ENCODE data around the gene VTN. TPM values are rescaled to one million over a fixed set of nuclear protein-coding genes. Genes with fewer than 3 reads are reported as not detected.

VTN gene
- 16.3 to 24.7 TPM (median 20.7 TPM) in 5 replicates for total RNA-seq (2022; extraction: Qiagen RNA extraction)

GRCh38 chr17:28370035-28370743 lies at the start of gene VTN:
VTN (minus strand) TSS chr17:28370307; CDS start chr17:28370203, 104 bp downstream.

GRCh38 chr17:28405632-28406472 lies 35.7 kb upstream of the VTN start, which contains the start of gene SLC46A1:
SLC46A1 (minus strand) TSS chr17:28406212; CDS start chr17:28406114, 98 bp downstream.

GRCh38 chr17:28371245-28372202 lies 1.4 kb upstream of the VTN start, which contains the start of gene SARM1:
SARM1 (plus strand) TSS chr17:28371694; CDS start chr17:28372033, 339 bp downstream.

GRCh38 chr17:28364665-28365363 lies 5.3 kb downstream of the VTN start, which contains the start of gene SEBOX:
SEBOX (minus strand) TSS chr17:28365199; CDS start chr17:28365151, 48 bp downstream.

GRCh38 chr17:28357061-28357900 lies 12.8 kb downstream of the VTN start, which contains the start of gene POLDIP2:
POLDIP2 (minus strand) TSS chr17:28357527; CDS start chr17:28357448, 79 bp downstream.

GRCh38 chr17:28335201-28335958 lies 34.7 kb downstream of the VTN start, which contains the start of the genes IFT20 and TNFAIP1:
IFT20 (minus strand) TSS chr17:28335472; CDS start chr17:28331985, 3,487 bp downstream.
TNFAIP1 (plus strand) TSS chr17:28335761; CDS start chr17:28339522, 3,761 bp downstream.

GRCh38 chr17:28318759-28319597 lies 51.1 kb downstream of the VTN start, which contains the start of gene TMEM97:
TMEM97 (plus strand) TSS chr17:28319200; CDS start chr17:28319240, 40 bp downstream.

Other genes starting within 250 kb of the VTN start
- gene TMEM97, start 51.1 kb downstream of the VTN start, total RNA-seq (2022; extraction: Qiagen RNA extraction), result 39.5 to 45.7 TPM (median 40.2 TPM) in 5 replicates
- gene IFT20, start 34.8 kb downstream of the VTN start, total RNA-seq (2022; extraction: Qiagen RNA extraction), result 45.8 to 57.5 TPM (median 52.2 TPM) in 5 replicates
- 41.0 to 50.2 TPM (median 46.4 TPM) in 5 replicates for gene TNFAIP1, start 34.5 kb downstream of the VTN start, total RNA-seq (2022; extraction: Qiagen RNA extraction)
- 146 to 166 TPM (median 164 TPM) in 5 replicates for gene POLDIP2, start 12.8 kb downstream of the VTN start, total RNA-seq (2022; extraction: Qiagen RNA extraction)
- gene SEBOX, start 5.1 kb downstream of the VTN start, total RNA-seq (2022; extraction: Qiagen RNA extraction), result not detected in 5 replicates
- gene SARM1, start 1.4 kb upstream of the VTN start, total RNA-seq (2022; extraction: Qiagen RNA extraction), result 4.4 to 6.2 TPM (median 5.6 TPM) in 5 replicates
- 15.0 to 19.0 TPM (median 17.1 TPM) in 5 replicates for gene SLC46A1, start 35.9 kb upstream of the VTN start, total RNA-seq (2022; extraction: Qiagen RNA extraction)
- 0.05 to 0.21 TPM (median 0.10 TPM) in 5 replicates for gene SLC13A2, start 103.3 kb upstream of the VTN start, total RNA-seq (2022; extraction: Qiagen RNA extraction)
- gene FOXN1, start 136.0 kb upstream of the VTN start, total RNA-seq (2022; extraction: Qiagen RNA extraction), result 0.02 to 0.07 TPM (median 0.03 TPM) in 3 of 5 replicates, not detected in the others
- 22.8 to 31.0 TPM (median 29.7 TPM) in 5 replicates for gene UNC119, start 182.3 kb upstream of the VTN start, total RNA-seq (2022; extraction: Qiagen RNA extraction)
- 56.2 to 63.4 TPM (median 58.3 TPM) in 5 replicates for gene PIGS, start 201.2 kb upstream of the VTN start, total RNA-seq (2022; extraction: Qiagen RNA extraction)
- 1.3 to 2.4 TPM (median 2.0 TPM) in 5 replicates for gene ALDOC, start 206.6 kb upstream of the VTN start, total RNA-seq (2022; extraction: Qiagen RNA extraction)
- 62.3 to 70.8 TPM (median 69.3 TPM) in 5 replicates for gene SPAG5, start 228.7 kb upstream of the VTN start, total RNA-seq (2022; extraction: Qiagen RNA extraction)
- 2.7 to 3.6 TPM (median 2.9 TPM) in 5 replicates for gene RSKR, start 243.9 kb upstream of the VTN start, total RNA-seq (2022; extraction: Qiagen RNA extraction)